H1 (cell line): ENCODE results near the gene TEX22. TPM values are rescaled to one million over a fixed set of nuclear protein-coding genes. Genes with fewer than 3 reads are reported as not detected.

Experiments used
- CTCF ChIA-PET: fragments of 300-600 bp; sonication (Branson Sonifier 250); formaldehyde crosslinking; loops from one replicate; lab custom pipeline; 2021; ENCODE audit not compliant: partially characterized antibody; lab: Charles Lee
- POLR2A ChIA-PET: fragments of 300-600 bp; sonication (Branson Sonifier 250); formaldehyde crosslinking; loops from one replicate; lab custom pipeline; 2021; ENCODE audit warnings: inconsistent platforms; ENCODE audit not compliant: partially characterized antibody; lab: Charles Lee
- DNase-seq, 2 experiments: peaks; one replicate each; pipeline versions ENCODE4 v3.0.0 to v3.0.0-alpha.2; 2010 to 2022; ENCODE audit warnings: low spot score in 2 of 2, low read depth in 1 of 2, mixed read lengths in 1 of 2
- FAIRE-seq: peaks from 2 replicates; lab custom pipeline; 2011; peaks lifted over from hg19 to GRCh38; lab: Jason Lieb, UNC
- H2AFZ ChIP-seq: 2 replicates; pipeline ENCODE4 v1.8.1; 2012; ENCODE audit warnings: low read length, inconsistent platforms
- H2AK5ac ChIP-seq: 2 replicates; pipeline ENCODE4 v1.6.1; 2013; ENCODE audit warnings: low read depth, low read length
- H2BK120ac ChIP-seq: replicated peaks from 2 replicates; pipeline ENCODE3; 2013; ENCODE audit warnings: low read depth, low read length, inconsistent platforms
- H2BK12ac ChIP-seq: 2 replicates; pipeline ENCODE4 v1.6.1; 2013; ENCODE audit warnings: low read depth, low read length
- H2BK15ac ChIP-seq: 2 replicates; pipeline ENCODE4 v1.6.1; 2013; ENCODE audit warnings: low read length
- H2BK20ac ChIP-seq: 2 replicates; pipeline ENCODE4 v1.6.1; 2013; ENCODE audit warnings: low read length
- H2BK5ac ChIP-seq: 2 replicates; pipeline ENCODE4 v1.6.1; 2013; ENCODE audit warnings: low read depth, low read length
- H3K14ac ChIP-seq: 2 replicates; pipeline ENCODE4 v1.6.1; 2013; ENCODE audit warnings: inconsistent platforms; ENCODE audit not compliant: insufficient read length
- H3K18ac ChIP-seq: 2 replicates; pipeline ENCODE4 v1.6.1; 2013; ENCODE audit warnings: low read length; ENCODE audit errors: extremely low read depth
- H3K23ac ChIP-seq: 2 replicates; pipeline ENCODE4 v1.6.1; 2013; ENCODE audit warnings: inconsistent platforms; ENCODE audit not compliant: insufficient read length
- H3K23me2 ChIP-seq: 2 replicates; pipeline ENCODE4 v1.6.1; 2013; ENCODE audit warnings: low read depth, low read length
- H3K27ac ChIP-seq: 2 replicates; pipeline ENCODE4 v1.6.1; 2011; ENCODE audit warnings: low read depth, low read length, inconsistent platforms
- H3K27me3 ChIP-seq, 4 experiments: replicated peaks in 1 of 4; 1 replicate in 1 of 4; 2 replicates in 3 of 4; pipeline versions ENCODE4 v1.6.1 to v1.8.1; 2011 to 2013; ENCODE audit warnings: low read length in 3 of 4, mild to moderate bottlenecking in 3 of 4, inconsistent platforms in 2 of 4, mixed read lengths in 2 of 4, moderate library complexity in 1 of 4; ENCODE audit not compliant: control insufficient read depth in 3 of 4, insufficient read depth in 3 of 4; ENCODE audit errors: extremely low read depth in 1 of 4
- H3K36me3 ChIP-seq, 4 experiments: 2 replicates each; pipeline versions ENCODE4 v1.6.1 to v1.8.1; 2011 to 2013; ENCODE audit warnings: mild to moderate bottlenecking in 4 of 4, low read length in 3 of 4, moderate library complexity in 2 of 4, control low read depth in 1 of 4, inconsistent platforms in 1 of 4; ENCODE audit not compliant: insufficient read depth in 4 of 4, control insufficient read depth in 2 of 4
- H3K4ac ChIP-seq: replicated peaks from 2 replicates; pipeline ENCODE3; 2013; ENCODE audit warnings: low read length, low read depth, mixed read lengths, inconsistent platforms; ENCODE audit not compliant: insufficient read length
- H3K4me1 ChIP-seq, 4 experiments: replicated peaks in 1 of 4; 1 replicate in 1 of 4; 2 replicates in 3 of 4; pipeline versions ENCODE4 v1.6.1 to v1.8.1; 2011 to 2013; ENCODE audit warnings: low read length in 3 of 4, inconsistent platforms in 2 of 4, mixed read lengths in 1 of 4; ENCODE audit not compliant: insufficient read depth in 4 of 4, control insufficient read depth in 3 of 4
- H3K4me2 ChIP-seq, 2 experiments: 2 replicates each; pipeline versions ENCODE4 v1.6.1 to v1.8.1; 2011 to 2013; ENCODE audit warnings: low read depth in 2 of 2, low read length in 2 of 2, control low read depth in 1 of 2, inconsistent platforms in 1 of 2, mild to moderate bottlenecking in 1 of 2; ENCODE audit not compliant: insufficient read depth in 1 of 2
- H3K4me3 ChIP-seq, 4 experiments: fragments of 200-600, 300-600 bp in 1 of 4; sonication (generic), shearing (Covaris generic), sonication (Bioruptor Twin) in 1 of 4; 2 replicates each; pipeline versions ENCODE4 v1.5.1 to v1.8.1; 2011 to 2016; ENCODE audit warnings: low read length in 4 of 4, low read depth in 3 of 4, control low read depth in 2 of 4, inconsistent platforms in 2 of 4, mild to moderate bottlenecking in 2 of 4, mixed read lengths in 1 of 4, moderate library complexity in 1 of 4; ENCODE audit not compliant: insufficient read depth in 2 of 4; ENCODE audit errors: extremely low read depth in 1 of 4
- H3K56ac ChIP-seq: replicated peaks from 2 replicates; pipeline ENCODE3; 2013; ENCODE audit warnings: low read depth, mild to moderate bottlenecking, mixed read lengths, low read length, inconsistent platforms; ENCODE audit not compliant: insufficient read length
- H3K79me1 ChIP-seq: 2 replicates; pipeline ENCODE4 v1.6.1; 2013; ENCODE audit warnings: low read depth, low read length, control low read depth
- H3K79me2 ChIP-seq, 2 experiments: 2 replicates each; pipeline versions ENCODE4 v1.6.1 to v1.8.1; 2012 to 2013; ENCODE audit warnings: low read length in 2 of 2, mild to moderate bottlenecking in 2 of 2, inconsistent platforms in 1 of 2; ENCODE audit not compliant: insufficient read depth in 2 of 2, control insufficient read depth in 1 of 2
- H3K9ac ChIP-seq, 4 experiments: replicated peaks in 1 of 4; 1 replicate in 1 of 4; 2 replicates in 3 of 4; pipeline versions ENCODE4 v1.6.1 to v1.8.1; 2011 to 2013; ENCODE audit warnings: low read depth in 3 of 4, low read length in 3 of 4, control low read depth in 2 of 4, mild to moderate bottlenecking in 2 of 4, moderate library complexity in 2 of 4, inconsistent platforms in 1 of 4; ENCODE audit errors: extremely low read depth in 1 of 4
- H3K9me3 ChIP-seq, 2 experiments: 2 replicates each; pipeline versions ENCODE4 v1.6.1 to v1.8.1; 2012 to 2013; ENCODE audit warnings: mild to moderate bottlenecking in 2 of 2, moderate library complexity in 2 of 2, control low read depth in 1 of 2, inconsistent platforms in 1 of 2, low read depth in 1 of 2, low read length in 1 of 2, mixed read lengths in 1 of 2; ENCODE audit not compliant: insufficient read depth in 2 of 2
- H4K20me1 ChIP-seq, 2 experiments: replicated peaks in 1 of 2; 2 replicates each; pipeline versions ENCODE3 to v1.8.1; 2011 to 2013; ENCODE audit warnings: inconsistent platforms in 2 of 2, low read length in 2 of 2, mild to moderate bottlenecking in 1 of 2; ENCODE audit not compliant: insufficient read depth in 2 of 2, control insufficient read depth in 1 of 2
- H4K5ac ChIP-seq: 2 replicates; pipeline ENCODE4 v1.6.1; 2013; ENCODE audit warnings: low read length, low read depth, mixed read lengths, inconsistent platforms; ENCODE audit not compliant: insufficient read length
- H4K8ac ChIP-seq: 2 replicates; pipeline ENCODE4 v1.8.0; 2013; ENCODE audit warnings: mild to moderate bottlenecking, moderate library complexity, low read length, inconsistent platforms; ENCODE audit not compliant: insufficient read depth; ENCODE audit errors: extremely low read depth
- H4K91ac ChIP-seq: replicated peaks from 2 replicates; pipeline ENCODE3; 2013; ENCODE audit warnings: low read length, mixed read lengths, inconsistent platforms; ENCODE audit not compliant: insufficient read length
- BRCA1 ChIP-seq: IDR thresholded peaks from 2 replicates; pipeline ENCODE4 v1.6.1; 2012; ENCODE audit warnings: low read depth, low read length, improper control_type of control experiment
- CBX5 ChIP-seq: fragments of 300-800, 300-1000 bp; sonication (generic); IDR thresholded peaks from 2 replicates; pipeline ENCODE4 v1.7.1; 2016; ENCODE audit warnings: antibody characterized with exemption, low read length, low read depth
- CBX8 ChIP-seq: fragments of 300-800, 300-1000 bp; sonication (generic); IDR thresholded peaks from 2 replicates; pipeline ENCODE4 v1.7.1; 2016; ENCODE audit warnings: low read depth, low read length, borderline replicate concordance
- CREB1 ChIP-seq: IDR thresholded peaks from 2 replicates; pipeline ENCODE4 v1.6.1; 2012; ENCODE audit warnings: inconsistent platforms
- EGR1 ChIP-seq: IDR thresholded peaks from 2 replicates; pipeline ENCODE4 v1.6.1; 2011; ENCODE audit warnings: low read depth, low read length, borderline replicate concordance
- GABPA ChIP-seq: IDR thresholded peaks from 2 replicates; pipeline ENCODE4 v1.6.1; 2011; ENCODE audit warnings: mild to moderate bottlenecking, low read length, moderate library complexity, borderline replicate concordance; ENCODE audit not compliant: insufficient read depth
- MAFK ChIP-seq: IDR thresholded peaks from 2 replicates; pipeline ENCODE4 v1.6.1; 2012; ENCODE audit warnings: low read depth, mild to moderate bottlenecking, improper control_type of control experiment, low read length
- POLR2A ChIP-seq, 2 experiments: IDR thresholded peaks; 1 replicate in 1 of 2; 2 replicates in 1 of 2; pipeline ENCODE4 v1.6.1; 2011; ENCODE audit warnings: low read depth in 2 of 2, low read length in 2 of 2, mild to moderate bottlenecking in 2 of 2; ENCODE audit errors: control extremely low read depth in 1 of 2
- RNF2 ChIP-seq: fragments of 200-900, 300-1000 bp; sonication (generic); IDR thresholded peaks from 2 replicates; pipeline ENCODE4 v1.7.1; 2016; ENCODE audit warnings: borderline replicate concordance, low read depth, mild to moderate bottlenecking, antibody characterized with exemption, low read length; ENCODE audit not compliant: poor library complexity, severe bottlenecking; ENCODE audit errors: missing control alignments
- SP2 ChIP-seq: IDR thresholded peaks from 2 replicates; pipeline ENCODE4 v1.6.1; 2012; ENCODE audit warnings: mild to moderate bottlenecking, low read length, inconsistent platforms
- TAF1 ChIP-seq: IDR thresholded peaks from 2 replicates; pipeline ENCODE4 v1.6.1; 2011; ENCODE audit warnings: mild to moderate bottlenecking, low read depth, low read length
- TAF7 ChIP-seq: optimal IDR thresholded peaks from 2 replicates; pipeline ENCODE3; 2011; ENCODE audit warnings: low read depth, mild to moderate bottlenecking, inconsistent platforms, low read length, moderate library complexity, borderline replicate concordance
- WGBS, 2 experiments: shearing (Covaris generic) in 1 of 2; methylation state at CpG; one replicate each; pipeline versions ENCODE4 v1.1.6 to v1.1.7; 2013 to 2015; ENCODE audit warnings: low lambda C conversion rate in 2 of 2, mixed read lengths in 2 of 2, inconsistent platforms in 1 of 2, low coverage in 1 of 2, missing lambda C conversion rate in 1 of 2; ENCODE audit not compliant: insufficient replicate concordance in 2 of 2, insufficient coverage in 1 of 2, insufficient read length in 1 of 2; ENCODE audit errors: extremely low coverage in 1 of 2, missing lambda C conversion rate in 1 of 2; 5-methylcytosine and 5-hydroxymethylcytosine counted together
- polyA plus RNA-seq, 7 experiments: library from polyadenylated mRNA; depleted of rRNA in 3 of 7; stranded (reverse) in 5 of 7; unstranded in 2 of 7; fragments of >200 nt in 5 of 7; fragments of 200-250 nt in 2 of 7; gene quantifications; 1 replicate in 5 of 7; 2 replicates in 1 of 7; 4 replicates in 1 of 7; pipeline versions ENCODE4 v1.2.1 to v1.2.3, GENCODE V29; 2011 to 2013; ENCODE audit warnings: missing spikeins in 2 of 7, mixed read lengths in 2 of 7
- total RNA-seq: library from RNA; stranded (reverse); fragmentation: NEBNext Ultra II Directional; extraction: Animal tissue kit (Norgen Biotek cat#: 25700); gene quantifications from 2 replicates; pipeline ENCODE4 v1.2.1, GENCODE V29; 2021

TEX22 gene
- total and polyA plus RNA-seq, 2 of the 8 experiments (the other 6 are each of a cell fraction or from before 2014, with no cell fraction given): 0.24 to 0.39 TPM

DNA sequence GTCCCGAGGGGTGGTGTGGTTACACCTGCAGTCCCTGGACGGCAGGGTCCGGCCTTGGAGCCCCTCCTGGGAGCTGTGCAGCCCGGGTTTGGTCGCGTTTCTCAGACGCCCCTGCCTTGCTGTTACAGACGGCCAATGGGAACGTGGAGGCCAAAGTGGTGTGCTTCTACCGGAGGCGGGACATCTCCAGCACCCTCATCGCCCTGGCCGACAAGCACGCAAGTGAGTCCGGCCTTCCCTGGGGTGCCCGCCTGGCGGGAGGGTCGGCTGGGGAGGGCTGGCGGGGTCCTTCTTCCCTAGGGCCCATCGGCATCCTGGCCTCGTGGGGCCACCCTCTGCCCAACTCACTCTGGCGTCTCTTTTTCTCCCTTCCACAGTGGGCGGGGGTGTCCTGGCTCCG is 47.0 kb downstream of the TEX22 start:
- peaks cover 0 to 21% (median 11%) of the 10 kb centered on the region in 4 experiments; a peak in 6 of 8 replicates for H3K36me3 ChIP-seq
- ChIA-PET POLR2A (interaction anchor here (1.7 kb wide), 1 partner anchor 27 kb away, joined by 3 read pairs; no protein-coding TSS in a partner anchor), CTCF (interaction anchor here (1.2 to 2.5 kb wide), 5 partner anchors 11 to 74 kb away, joined by 3 to 8 read pairs (median 4); no protein-coding TSS in a partner anchor)
- 92% methylated on average over 19 of the region's 24 CpGs; no CpG with 5 or more reads in 1 of the 2 experiments for WGBS, 2 experiments
- no peaks in the 10 kb centered on the region for H3K4me1 ChIP-seq
- FAIRE-seq: no peak
- no peak overlapping the region for H2BK12ac ChIP-seq
- H3K14ac ChIP-seq: no peak overlapping the region
- H2BK5ac ChIP-seq: no peak overlapping the region
- peaks cover 16% of the 10 kb centered on the region for H3K79me1 ChIP-seq
- H2AK5ac ChIP-seq: no peak overlapping the region
- H4K91ac ChIP-seq: no peak overlapping the region
- H2BK120ac ChIP-seq: no peak overlapping the region
- peaks cover 0 to 10% of the 10 kb centered on the region in 2 experiments; a peak in 2 of 4 replicates for H3K79me2 ChIP-seq
- DNase-seq: no peak
- H3K4ac ChIP-seq: no peak overlapping the region
- no peak overlapping the region for H2BK20ac ChIP-seq
- H2AFZ ChIP-seq: no peak overlapping the region
- peaks cover 16 to 22% of the 10 kb centered on the region in 2 experiments for H4K20me1 ChIP-seq
- no peaks in the 10 kb centered on the region for H3K27me3 ChIP-seq
- no peak overlapping the region for H4K5ac ChIP-seq
- H3K18ac ChIP-seq: no peak overlapping the region
- no peak overlapping the region for H3K4me3 ChIP-seq
- H3K23me2 ChIP-seq: no peaks in the 10 kb centered on the region
- H3K9me3 ChIP-seq: no peaks in the 10 kb centered on the region
- no peak overlapping the region; the same call in 1 of the 2 replicates for H4K8ac ChIP-seq
- no peak overlapping the region for H3K23ac ChIP-seq
- H3K27ac ChIP-seq: no peak overlapping the region
- H2BK15ac ChIP-seq: no peak overlapping the region
- H3K9ac ChIP-seq: no peak overlapping the region
- no peak overlapping the region for H3K4me2 ChIP-seq
- no peak overlapping the region for H3K56ac ChIP-seq
- no peak for TF ChIP-seq SP2
- no peak for TF ChIP-seq CBX5
- TF ChIP-seq CREB1: no peak
- no peak for TF ChIP-seq TAF7
- TF ChIP-seq POLR2A (IDR thresholded peaks at IDR 0.05; ENCODE audit: control extremely low read depth in 1 of 2, low read depth in 2 of 2, low read length in 2 of 2): no peak
- no peak for TF ChIP-seq RNF2
- no peak for TF ChIP-seq BRCA1
- no peak for TF ChIP-seq GABPA
- no peak for TF ChIP-seq MAFK
- no peak for TF ChIP-seq EGR1
- TF ChIP-seq TAF1: no peak
- no peak for TF ChIP-seq CBX8
